SK-N-SH treated with all-trans-retinoic acid at 6 μM for 48 hours (cell line): ENCODE results near the gene DRAP1.

ENCODE experiments used
- BACH2 ChIP-seq: fragments of 250-450 bp; sonication (Bioruptor Pico); IDR thresholded peaks from 2 replicates; pipeline ENCODE4 v1.9.0; 2021; ENCODE audit warnings: mild to moderate bottlenecking, borderline replicate concordance
- CSDC2 ChIP-seq: fragments of 250-450 bp; sonication (Bioruptor Pico); IDR thresholded peaks from 2 replicates; pipeline ENCODE4 v1.5.0; 2020; ENCODE audit warnings: mild to moderate bottlenecking, moderate library complexity
- PPARA ChIP-seq: fragments of 250-450 bp; sonication (Bioruptor Pico); IDR thresholded peaks from 2 replicates; pipeline ENCODE4 v1.5.0; 2020; ENCODE audit warnings: mild to moderate bottlenecking, borderline replicate concordance
- RARB ChIP-seq: fragments of 250-450 bp; sonication (Bioruptor Pico); IDR thresholded peaks from 2 replicates; pipeline ENCODE4 v1.8.0; 2021; ENCODE audit warnings: mild to moderate bottlenecking, moderate library complexity
- TCF4 ChIP-seq: fragments of 250-450 bp; sonication (Bioruptor Pico); IDR thresholded peaks from 2 replicates; pipeline ENCODE4 v1.8.0; 2021; ENCODE audit warnings: mild to moderate bottlenecking, moderate library complexity, borderline replicate concordance
- TOX ChIP-seq: fragments of 250-450 bp; sonication (Bioruptor Pico); IDR thresholded peaks from 2 replicates; pipeline ENCODE4 v1.8.0; 2021; ENCODE audit warnings: mild to moderate bottlenecking, moderate library complexity, borderline replicate concordance
- ZC3H10 ChIP-seq: fragments of 250-450 bp; sonication (Bioruptor Pico); IDR thresholded peaks from 2 replicates; pipeline ENCODE4 v1.5.1; 2021; ENCODE audit warnings: mild to moderate bottlenecking, moderate library complexity
- ZFP3 ChIP-seq: fragments of 250-450 bp; sonication (Bioruptor Pico); IDR thresholded peaks from 2 replicates; pipeline ENCODE4 v1.5.0; 2020; ENCODE audit warnings: mild to moderate bottlenecking, moderate library complexity
- ZNF565 ChIP-seq: fragments of 450-650 bp; formaldehyde crosslinking; conservative IDR thresholded peaks from 2 replicates; pipeline ENCODE4 v1.5.0; 2020; ENCODE audit warnings: low read depth, mild to moderate bottlenecking, moderate library complexity
- ZNF70 ChIP-seq: fragments of 450-650 bp; formaldehyde crosslinking; IDR thresholded peaks from 2 replicates; pipeline ENCODE4 v1.5.0; 2020; ENCODE audit warnings: mild to moderate bottlenecking, moderate library complexity
- TF ChIP-seq, protein P1 (sequence below): fragments of 250-450 bp; sonication (Bioruptor Pico); IDR thresholded peaks from 2 replicates; pipeline ENCODE4 v1.8.0; 2020; ENCODE audit warnings: mild to moderate bottlenecking, moderate library complexity, borderline replicate concordance
- TF ChIP-seq, protein P2 (sequence below): fragments of 250-450 bp; sonication (Bioruptor Pico); IDR thresholded peaks from 2 replicates; pipeline ENCODE4 v1.5.1; 2020; ENCODE audit warnings: low read depth, mild to moderate bottlenecking, moderate library complexity

- TF ChIP-seq TCF4 (CRISPR knock-in tag): no peak
- TF ChIP-seq ZNF70 (CRISPR knock-in tag): no peak
- TF ChIP-seq BACH2 (CRISPR knock-in tag): no peak
- no peak for TF ChIP-seq ZC3H10 (CRISPR knock-in tag)
- TF ChIP-seq ZFP3: no peak
- TF ChIP-seq PPARA (CRISPR knock-in tag): no peak
- TF ChIP-seq RARB (CRISPR knock-in tag): no peak
- TF ChIP-seq, protein P1, sequence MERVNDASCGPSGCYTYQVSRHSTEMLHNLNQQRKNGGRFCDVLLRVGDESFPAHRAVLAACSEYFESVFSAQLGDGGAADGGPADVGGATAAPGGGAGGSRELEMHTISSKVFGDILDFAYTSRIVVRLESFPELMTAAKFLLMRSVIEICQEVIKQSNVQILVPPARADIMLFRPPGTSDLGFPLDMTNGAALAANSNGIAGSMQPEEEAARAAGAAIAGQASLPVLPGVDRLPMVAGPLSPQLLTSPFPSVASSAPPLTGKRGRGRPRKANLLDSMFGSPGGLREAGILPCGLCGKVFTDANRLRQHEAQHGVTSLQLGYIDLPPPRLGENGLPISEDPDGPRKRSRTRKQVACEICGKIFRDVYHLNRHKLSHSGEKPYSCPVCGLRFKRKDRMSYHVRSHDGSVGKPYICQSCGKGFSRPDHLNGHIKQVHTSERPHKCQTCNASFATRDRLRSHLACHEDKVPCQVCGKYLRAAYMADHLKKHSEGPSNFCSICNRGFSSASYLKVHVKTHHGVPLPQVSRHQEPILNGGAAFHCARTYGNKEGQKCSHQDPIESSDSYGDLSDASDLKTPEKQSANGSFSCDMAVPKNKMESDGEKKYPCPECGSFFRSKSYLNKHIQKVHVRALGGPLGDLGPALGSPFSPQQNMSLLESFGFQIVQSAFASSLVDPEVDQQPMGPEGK: no peak
- no peak for TF ChIP-seq ZNF565 (CRISPR knock-in tag)
- TF ChIP-seq, protein P2, sequence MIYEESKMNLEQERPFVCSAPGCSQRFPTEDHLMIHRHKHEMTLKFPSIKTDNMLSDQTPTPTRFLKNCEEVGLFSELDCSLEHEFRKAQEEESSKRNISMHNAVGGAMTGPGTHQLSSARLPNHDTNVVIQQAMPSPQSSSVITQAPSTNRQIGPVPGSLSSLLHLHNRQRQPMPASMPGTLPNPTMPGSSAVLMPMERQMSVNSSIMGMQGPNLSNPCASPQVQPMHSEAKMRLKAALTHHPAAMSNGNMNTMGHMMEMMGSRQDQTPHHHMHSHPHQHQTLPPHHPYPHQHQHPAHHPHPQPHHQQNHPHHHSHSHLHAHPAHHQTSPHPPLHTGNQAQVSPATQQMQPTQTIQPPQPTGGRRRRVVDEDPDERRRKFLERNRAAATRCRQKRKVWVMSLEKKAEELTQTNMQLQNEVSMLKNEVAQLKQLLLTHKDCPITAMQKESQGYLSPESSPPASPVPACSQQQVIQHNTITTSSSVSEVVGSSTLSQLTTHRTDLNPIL (CRISPR knock-in tag): no peak
- no peak for TF ChIP-seq CSDC2
- TF ChIP-seq TOX (CRISPR knock-in tag): no peak
Observed at GRCh38 chr11:65921033-65921555, 1.9 kb downstream of the DRAP1 start.
